ENCODE data around the gene SH3BGRL3. TPM values are rescaled to one million over a fixed set of nuclear protein-coding genes. Genes with fewer than 3 reads are reported as not detected.

The SH3BGRL3 gene
- total and polyA plus RNA-seq, 2 of the 13 experiments (the other 11 are each of a cell fraction or from before 2014, with no cell fraction given): 11.4 to 12.2 TPM

DNA sequence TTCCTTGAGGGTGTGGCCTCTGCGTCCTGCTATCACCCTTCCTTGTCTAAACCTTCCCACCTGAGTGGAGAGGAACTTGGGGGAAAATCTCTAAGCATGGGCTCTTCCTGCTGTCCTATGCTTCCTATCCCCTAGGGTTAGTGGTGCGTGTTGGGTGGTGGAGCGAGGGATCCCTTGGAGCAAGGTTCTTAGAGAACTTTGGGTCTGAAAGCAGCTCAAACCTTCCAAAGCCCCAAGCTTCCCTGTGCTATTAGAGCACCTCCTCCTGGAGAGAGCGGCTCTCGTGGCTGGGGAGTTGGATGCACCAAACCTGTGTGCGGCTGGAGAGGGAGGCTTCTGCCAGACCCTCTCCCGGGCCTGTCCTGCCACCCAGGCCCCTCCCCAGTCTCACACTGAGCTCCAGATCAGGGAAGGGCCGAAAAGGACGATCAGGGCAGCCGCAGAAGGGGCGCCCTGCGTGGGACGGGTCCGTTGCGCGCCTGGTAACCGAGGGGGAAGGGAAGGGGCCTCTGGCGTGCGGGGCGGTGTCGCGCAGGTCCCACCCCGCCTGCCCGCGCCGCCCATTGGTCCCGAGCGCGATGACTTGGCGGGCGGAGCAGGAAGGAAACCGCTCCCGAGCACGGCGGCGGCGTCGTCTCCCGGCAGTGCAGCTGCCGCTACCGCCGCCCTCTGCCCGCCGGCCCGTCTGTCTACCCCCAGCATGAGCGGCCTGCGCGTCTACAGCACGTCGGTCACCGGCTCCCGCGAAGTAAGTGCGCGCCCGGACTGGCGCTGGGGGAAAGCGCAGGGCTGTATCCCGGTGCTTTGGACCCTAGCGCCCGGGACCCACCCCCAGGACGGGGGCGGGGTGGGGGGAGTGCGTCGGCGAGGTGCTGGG is at the start of gene SH3BGRL3 (continued):
- TF ChIP-seq, protein P1, sequence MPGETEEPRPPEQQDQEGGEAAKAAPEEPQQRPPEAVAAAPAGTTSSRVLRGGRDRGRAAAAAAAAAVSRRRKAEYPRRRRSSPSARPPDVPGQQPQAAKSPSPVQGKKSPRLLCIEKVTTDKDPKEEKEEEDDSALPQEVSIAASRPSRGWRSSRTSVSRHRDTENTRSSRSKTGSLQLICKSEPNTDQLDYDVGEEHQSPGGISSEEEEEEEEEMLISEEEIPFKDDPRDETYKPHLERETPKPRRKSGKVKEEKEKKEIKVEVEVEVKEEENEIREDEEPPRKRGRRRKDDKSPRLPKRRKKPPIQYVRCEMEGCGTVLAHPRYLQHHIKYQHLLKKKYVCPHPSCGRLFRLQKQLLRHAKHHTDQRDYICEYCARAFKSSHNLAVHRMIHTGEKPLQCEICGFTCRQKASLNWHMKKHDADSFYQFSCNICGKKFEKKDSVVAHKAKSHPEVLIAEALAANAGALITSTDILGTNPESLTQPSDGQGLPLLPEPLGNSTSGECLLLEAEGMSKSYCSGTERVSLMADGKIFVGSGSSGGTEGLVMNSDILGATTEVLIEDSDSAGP (CRISPR knock-in tag; IDR thresholded peaks at IDR 0.05; ENCODE audit: borderline replicate concordance): peak; percentile 89; the same call in 1 of the 2 replicates
- TF ChIP-seq, protein P2, sequence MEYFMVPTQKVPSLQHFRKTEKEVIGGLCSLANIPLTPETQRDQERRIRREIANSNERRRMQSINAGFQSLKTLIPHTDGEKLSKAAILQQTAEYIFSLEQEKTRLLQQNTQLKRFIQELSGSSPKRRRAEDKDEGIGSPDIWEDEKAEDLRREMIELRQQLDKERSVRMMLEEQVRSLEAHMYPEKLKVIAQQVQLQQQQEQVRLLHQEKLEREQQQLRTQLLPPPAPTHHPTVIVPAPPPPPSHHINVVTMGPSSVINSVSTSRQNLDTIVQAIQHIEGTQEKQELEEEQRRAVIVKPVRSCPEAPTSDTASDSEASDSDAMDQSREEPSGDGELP (IDR thresholded peaks at IDR 0.05; ENCODE audit: borderline replicate concordance, low read depth): no peak
- TF ChIP-seq, protein P3, sequence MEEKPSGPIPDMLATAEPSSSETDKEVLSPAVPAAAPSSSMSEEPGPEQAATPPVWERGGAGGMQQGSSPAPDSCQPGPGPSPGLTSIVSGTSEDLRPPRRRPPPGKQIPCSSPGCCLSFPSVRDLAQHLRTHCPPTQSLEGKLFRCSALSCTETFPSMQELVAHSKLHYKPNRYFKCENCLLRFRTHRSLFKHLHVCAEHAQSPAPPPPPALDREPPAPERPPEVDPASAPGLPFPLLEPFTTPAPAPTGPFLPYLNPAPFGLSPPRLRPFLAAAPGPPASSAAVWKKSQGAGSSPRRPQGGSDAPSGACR (CRISPR knock-in tag; IDR thresholded peaks at IDR 0.05): no peak
- TF ChIP-seq SKI (IDR thresholded peaks at IDR 0.05; ENCODE audit: partially characterized antibody) (peak; percentile 44), MYC (CRISPR knock-in tag; IDR thresholded peaks at IDR 0.05; ENCODE audit: borderline replicate concordance) (peak; percentile 50; the same call in 1 of the 2 replicates), EED (CRISPR knock-in tag; IDR thresholded peaks at IDR 0.05) (0 out of 2 replicates have a peak, but pooled peaks have one; percentile 27), ZFY (CRISPR knock-in tag; IDR thresholded peaks at IDR 0.05) (peak; percentile 56), SP4 (CRISPR knock-in tag; IDR thresholded peaks at IDR 0.05) (peak; percentile 75; the same call in 1 of the 2 replicates)
- TF ChIP-seq, protein P4, sequence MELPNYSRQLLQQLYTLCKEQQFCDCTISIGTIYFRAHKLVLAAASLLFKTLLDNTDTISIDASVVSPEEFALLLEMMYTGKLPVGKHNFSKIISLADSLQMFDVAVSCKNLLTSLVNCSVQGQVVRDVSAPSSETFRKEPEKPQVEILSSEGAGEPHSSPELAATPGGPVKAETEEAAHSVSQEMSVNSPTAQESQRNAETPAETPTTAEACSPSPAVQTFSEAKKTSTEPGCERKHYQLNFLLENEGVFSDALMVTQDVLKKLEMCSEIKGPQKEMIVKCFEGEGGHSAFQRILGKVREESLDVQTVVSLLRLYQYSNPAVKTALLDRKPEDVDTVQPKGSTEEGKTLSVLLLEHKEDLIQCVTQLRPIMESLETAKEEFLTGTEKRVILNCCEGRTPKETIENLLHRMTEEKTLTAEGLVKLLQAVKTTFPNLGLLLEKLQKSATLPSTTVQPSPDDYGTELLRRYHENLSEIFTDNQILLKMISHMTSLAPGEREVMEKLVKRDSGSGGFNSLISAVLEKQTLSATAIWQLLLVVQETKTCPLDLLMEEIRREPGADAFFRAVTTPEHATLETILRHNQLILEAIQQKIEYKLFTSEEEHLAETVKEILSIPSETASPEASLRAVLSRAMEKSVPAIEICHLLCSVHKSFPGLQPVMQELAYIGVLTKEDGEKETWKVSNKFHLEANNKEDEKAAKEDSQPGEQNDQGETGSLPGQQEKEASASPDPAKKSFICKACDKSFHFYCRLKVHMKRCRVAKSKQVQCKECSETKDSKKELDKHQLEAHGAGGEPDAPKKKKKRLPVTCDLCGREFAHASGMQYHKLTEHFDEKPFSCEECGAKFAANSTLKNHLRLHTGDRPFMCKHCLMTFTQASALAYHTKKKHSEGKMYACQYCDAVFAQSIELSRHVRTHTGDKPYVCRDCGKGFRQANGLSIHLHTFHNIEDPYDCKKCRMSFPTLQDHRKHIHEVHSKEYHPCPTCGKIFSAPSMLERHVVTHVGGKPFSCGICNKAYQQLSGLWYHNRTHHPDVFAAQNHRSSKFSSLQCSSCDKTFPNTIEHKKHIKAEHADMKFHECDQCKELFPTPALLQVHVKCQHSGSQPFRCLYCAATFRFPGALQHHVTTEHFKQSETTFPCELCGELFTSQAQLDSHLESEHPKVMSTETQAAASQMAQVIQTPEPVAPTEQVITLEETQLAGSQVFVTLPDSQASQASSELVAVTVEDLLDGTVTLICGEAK (IDR thresholded peaks at IDR 0.05): no peak
- TF ChIP-seq, protein P4 (CRISPR knock-in tag; IDR thresholded peaks at IDR 0.05): peak; percentile 66
- TF ChIP-seq, protein P5, sequence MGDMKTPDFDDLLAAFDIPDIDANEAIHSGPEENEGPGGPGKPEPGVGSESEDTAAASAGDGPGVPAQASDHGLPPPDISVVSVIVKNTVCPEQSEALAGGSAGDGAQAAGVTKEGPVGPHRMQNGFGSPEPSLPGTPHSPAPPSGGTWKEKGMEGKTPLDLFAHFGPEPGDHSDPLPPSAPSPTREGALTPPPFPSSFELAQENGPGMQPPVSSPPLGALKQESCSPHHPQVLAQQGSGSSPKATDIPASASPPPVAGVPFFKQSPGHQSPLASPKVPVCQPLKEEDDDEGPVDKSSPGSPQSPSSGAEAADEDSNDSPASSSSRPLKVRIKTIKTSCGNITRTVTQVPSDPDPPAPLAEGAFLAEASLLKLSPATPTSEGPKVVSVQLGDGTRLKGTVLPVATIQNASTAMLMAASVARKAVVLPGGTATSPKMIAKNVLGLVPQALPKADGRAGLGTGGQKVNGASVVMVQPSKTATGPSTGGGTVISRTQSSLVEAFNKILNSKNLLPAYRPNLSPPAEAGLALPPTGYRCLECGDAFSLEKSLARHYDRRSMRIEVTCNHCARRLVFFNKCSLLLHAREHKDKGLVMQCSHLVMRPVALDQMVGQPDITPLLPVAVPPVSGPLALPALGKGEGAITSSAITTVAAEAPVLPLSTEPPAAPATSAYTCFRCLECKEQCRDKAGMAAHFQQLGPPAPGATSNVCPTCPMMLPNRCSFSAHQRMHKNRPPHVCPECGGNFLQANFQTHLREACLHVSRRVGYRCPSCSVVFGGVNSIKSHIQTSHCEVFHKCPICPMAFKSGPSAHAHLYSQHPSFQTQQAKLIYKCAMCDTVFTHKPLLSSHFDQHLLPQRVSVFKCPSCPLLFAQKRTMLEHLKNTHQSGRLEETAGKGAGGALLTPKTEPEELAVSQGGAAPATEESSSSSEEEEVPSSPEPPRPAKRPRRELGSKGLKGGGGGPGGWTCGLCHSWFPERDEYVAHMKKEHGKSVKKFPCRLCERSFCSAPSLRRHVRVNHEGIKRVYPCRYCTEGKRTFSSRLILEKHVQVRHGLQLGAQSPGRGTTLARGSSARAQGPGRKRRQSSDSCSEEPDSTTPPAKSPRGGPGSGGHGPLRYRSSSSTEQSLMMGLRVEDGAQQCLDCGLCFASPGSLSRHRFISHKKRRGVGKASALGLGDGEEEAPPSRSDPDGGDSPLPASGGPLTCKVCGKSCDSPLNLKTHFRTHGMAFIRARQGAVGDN (CRISPR knock-in tag; IDR thresholded peaks at IDR 0.05): peak; percentile 96
